GM13977 (cell line): ENCODE measurements around the gene ANKRD63.
A peak's percentile ranks its signal among the peaks of the same experiment; 100 is the strongest.

Source experiments
- DNase-seq: peaks from one replicate; pipeline ENCODE4 v3.0.0; 2012; ENCODE audit warnings: low spot score
- in situ Hi-C: fragments of 300-500 bp; cut with MboI; formaldehyde crosslinking; loops from one replicate; pipeline ENCODE4 v1.12.0; 2022; ENCODE audit warnings: low sequenced_read_pairs, low pct_unique_long_range_greater_than_20kb, mixed read lengths, inconsistent platforms; ENCODE audit not compliant: unreplicated experiment
- TF ChIP-seq, protein P1 (sequence below): IDR thresholded peaks from 2 replicates; pipeline ENCODE4 v1.5.1; 2012; ENCODE audit warnings: mild to moderate bottlenecking, control low read depth; ENCODE audit not compliant: insufficient read depth; ENCODE audit errors: extremely low read depth, missing control alignments

ANKRD63 gene

GRCh38 chr15:40286794-40287193 lies 3.9 kb upstream of the ANKRD63 start:
- TF ChIP-seq, protein P1, sequence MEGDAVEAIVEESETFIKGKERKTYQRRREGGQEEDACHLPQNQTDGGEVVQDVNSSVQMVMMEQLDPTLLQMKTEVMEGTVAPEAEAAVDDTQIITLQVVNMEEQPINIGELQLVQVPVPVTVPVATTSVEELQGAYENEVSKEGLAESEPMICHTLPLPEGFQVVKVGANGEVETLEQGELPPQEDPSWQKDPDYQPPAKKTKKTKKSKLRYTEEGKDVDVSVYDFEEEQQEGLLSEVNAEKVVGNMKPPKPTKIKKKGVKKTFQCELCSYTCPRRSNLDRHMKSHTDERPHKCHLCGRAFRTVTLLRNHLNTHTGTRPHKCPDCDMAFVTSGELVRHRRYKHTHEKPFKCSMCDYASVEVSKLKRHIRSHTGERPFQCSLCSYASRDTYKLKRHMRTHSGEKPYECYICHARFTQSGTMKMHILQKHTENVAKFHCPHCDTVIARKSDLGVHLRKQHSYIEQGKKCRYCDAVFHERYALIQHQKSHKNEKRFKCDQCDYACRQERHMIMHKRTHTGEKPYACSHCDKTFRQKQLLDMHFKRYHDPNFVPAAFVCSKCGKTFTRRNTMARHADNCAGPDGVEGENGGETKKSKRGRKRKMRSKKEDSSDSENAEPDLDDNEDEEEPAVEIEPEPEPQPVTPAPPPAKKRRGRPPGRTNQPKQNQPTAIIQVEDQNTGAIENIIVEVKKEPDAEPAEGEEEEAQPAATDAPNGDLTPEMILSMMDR, result no peak
- in situ Hi-C loops, result no loop called here

DNA sequence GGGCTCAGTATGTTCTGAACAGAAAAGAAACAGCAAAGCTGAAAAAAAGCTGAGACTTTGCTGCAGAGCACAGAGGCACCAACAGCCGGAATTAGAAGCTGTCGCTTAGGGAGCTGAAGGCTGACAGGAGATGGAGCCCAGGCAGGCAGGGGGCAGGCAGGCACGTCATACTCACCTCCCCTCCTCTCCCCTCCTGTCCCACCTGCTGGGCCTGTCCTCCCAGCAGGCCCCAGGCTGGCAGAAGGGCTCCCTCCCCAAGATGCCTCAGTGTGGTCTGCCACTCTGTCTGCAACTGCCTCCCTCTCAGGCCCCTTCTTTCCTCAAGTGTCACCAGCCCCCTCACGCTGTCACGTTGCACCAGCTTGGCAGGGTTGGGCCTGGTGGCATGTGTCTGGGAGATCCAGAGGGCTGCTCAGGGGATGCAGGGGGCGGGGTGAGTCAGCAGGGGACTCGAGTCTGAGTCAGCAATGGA lies 3.2 kb upstream of the ANKRD63 start:
- in situ Hi-C loops, result no loop called here
- TF ChIP-seq, protein P1, result no peak
- DNase-seq, result no peak

More at GRCh38 chr15:40286794-40287193, 3.9 kb upstream of the ANKRD63 start:
- no peak for DNase-seq

- TF ChIP-seq, protein P1, result no peak
- in situ Hi-C loops, result no loop called here
- no peak for DNase-seq
These were observed 2.7 kb upstream of the ANKRD63 start for GRCh38 chr15:40285554-40286011.

- in situ Hi-C loops, result no loop called here
- TF ChIP-seq, protein P1, result no peak
- no peak for DNase-seq
These were observed 2.3 kb upstream of the ANKRD63 start for GRCh38 chr15:40285151-40285550.

GRCh38 chr15:40283615-40284300 lies 894 bp upstream of the ANKRD63 start:
- DNase-seq, result no peak
- in situ Hi-C loops, result no loop called here
- TF ChIP-seq, protein P1, result no peak

- TF ChIP-seq, protein P1, result peak; percentile 64
- in situ Hi-C loops, result no loop called here
These were observed 556 bp downstream of the ANKRD63 start for GRCh38 chr15:40282147-40282868.

More at GRCh38 chr15:40282147-40282868, 556 bp downstream of the ANKRD63 start:
- DNase-seq, result peak; percentile 84
